SH-SY5Y (cell line): ENCODE data around the gene DOK6.

Experiments
- GATA2 ChIP-seq: IDR thresholded peaks from 2 replicates; pipeline ENCODE4 v1.6.1; 2011; ENCODE audit warnings: mild to moderate bottlenecking, low read depth, low read length
- GATA3 ChIP-seq: IDR thresholded peaks from 2 replicates; pipeline ENCODE4 v1.6.1; 2011; ENCODE audit warnings: low read depth, mild to moderate bottlenecking, low read length, moderate library complexity

The DOK6 gene

DNA sequence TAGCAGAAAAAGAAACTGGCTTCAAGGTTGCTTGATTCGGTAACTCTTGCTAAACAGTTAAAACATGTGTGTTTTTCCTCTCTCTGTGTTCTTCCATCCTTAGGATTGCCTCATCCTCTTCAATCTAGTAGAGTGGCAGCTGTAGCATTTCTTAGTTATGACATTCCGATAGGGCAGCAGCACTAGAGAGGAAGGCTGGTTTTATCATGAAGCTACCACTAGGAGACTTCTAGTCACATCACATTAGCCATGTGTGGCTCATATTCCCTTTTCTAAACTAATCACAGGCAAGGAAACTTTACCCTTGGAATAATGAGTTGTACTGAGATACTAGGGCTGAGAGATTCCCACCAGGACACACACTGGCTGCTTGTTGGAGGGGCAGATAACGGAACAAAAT lies 187.6 kb downstream of the DOK6 start:
- TF ChIP-seq GATA3: no peak

DNA sequence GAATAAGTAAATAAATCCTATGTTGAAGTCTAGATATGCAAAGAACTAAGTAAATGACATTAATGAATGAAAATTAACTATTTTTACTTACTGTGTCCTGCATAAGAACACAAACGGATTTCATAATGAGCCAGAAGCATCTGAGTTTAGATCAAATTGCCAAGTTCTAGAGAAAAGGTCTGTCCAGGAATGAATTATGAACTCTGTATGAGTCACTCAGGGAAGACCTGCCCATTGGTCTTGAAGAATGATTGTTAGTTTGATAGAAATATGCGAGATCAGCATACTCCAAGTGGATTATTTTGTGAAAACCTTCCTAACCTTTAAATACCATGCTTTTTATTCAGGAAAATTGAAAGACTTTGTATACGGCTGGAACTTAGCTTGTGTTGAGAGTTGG lies 189.5 kb downstream of the DOK6 start:
- TF ChIP-seq GATA2 (no peak), GATA3 (no peak)

DNA sequence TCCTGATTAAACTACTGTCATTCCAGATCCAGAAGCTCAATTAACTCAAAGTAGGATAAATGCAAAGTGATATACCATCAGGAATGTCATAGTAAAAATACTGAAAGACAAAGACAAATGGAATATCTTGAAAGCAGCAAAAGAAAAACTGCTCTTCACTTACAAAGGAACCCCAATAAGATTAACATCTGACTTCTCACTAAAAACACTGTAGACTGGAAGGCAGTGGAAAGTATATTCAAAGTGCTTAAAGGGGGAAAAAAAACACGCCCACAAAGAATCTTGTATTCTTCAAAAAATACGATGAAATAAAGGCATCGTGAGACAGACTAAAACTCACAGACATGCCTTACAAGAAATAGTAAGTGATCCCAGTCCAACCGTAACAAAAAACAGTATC lies 195.7 kb downstream of the DOK6 start:
- TF ChIP-seq GATA2 (no peak), GATA3 (no peak)

DNA sequence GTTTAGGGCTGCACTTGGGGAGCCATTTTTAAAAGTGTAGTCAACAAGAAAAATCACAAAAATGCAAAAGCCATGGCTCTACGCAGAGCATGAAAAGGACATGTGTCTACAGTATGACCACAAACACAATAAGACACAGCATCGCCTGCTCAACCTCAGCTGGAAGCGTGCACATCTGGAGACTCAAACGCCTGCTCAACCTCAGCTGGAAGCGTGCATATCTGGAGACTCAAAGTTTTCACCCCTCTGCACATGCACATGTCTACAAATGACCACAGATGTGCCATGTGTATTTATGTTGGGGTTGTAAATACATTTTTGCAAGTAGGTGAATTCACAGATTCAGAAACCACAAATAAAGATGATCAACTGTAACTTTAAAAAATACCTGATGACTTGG lies 196.9 kb downstream of the DOK6 start:
- TF ChIP-seq GATA3 (no peak), GATA2 (no peak)

DNA sequence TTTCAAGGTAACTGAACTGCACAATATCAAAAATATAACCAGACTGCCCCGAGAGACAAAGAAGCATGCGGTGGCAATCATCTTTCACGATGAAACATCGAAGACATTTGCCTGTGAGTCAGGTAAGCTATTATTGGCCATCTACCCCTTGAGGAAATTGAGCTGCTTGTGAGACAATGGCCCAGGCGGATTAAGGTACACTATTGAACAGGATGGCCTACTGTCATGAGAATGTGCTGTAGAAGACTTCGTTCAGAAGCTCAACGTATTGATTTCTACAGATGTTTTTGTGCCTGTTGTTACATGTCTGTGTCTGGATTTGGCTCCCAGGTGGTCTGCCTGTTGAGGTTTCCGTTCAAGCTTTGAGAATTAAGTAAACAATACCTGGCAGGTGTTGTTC lies 198.7 kb downstream of the DOK6 start:
- TF ChIP-seq GATA3: no peak
- TF ChIP-seq GATA2: no peak

DNA sequence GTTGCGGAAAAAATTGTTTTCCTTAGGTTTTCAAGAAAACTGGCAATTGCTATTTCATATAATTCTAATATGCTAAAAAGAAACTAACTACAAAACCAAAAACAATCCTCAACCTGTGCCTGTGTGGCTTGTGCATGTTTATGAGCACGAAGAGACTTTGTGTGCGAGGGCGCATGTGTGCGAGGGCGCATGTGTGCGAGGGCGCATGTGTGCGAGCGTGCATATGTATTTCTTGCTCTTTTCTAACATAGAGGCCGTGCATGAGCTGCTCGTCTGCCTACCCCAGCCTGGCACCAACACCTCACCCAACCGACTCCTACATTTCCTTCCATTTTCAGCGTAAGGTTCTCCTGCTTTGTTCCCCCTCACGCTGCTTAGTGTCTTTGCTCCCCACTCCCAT lies 211.6 kb downstream of the DOK6 start:
- TF ChIP-seq GATA2 (no peak), GATA3 (no peak)

DNA sequence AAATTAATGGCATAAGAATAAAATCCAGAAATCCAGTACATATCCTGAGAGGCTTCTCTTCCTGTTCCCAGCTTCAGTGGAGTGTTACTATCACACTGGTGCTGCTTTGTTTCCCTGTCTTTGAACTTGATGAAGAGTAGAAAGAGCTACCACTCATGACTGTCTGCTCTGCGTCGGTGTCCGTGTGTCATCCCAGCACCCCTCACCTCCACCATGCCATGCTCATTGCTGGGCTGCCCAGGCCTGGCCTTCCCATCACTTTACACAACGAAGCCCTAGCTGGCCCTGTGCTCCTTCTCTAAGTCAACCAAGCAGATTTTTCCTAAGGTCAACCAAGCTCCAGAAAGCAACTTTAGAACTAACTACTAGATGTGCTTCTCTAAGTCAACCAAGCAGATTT lies 215.4 kb downstream of the DOK6 start:
- no peak for TF ChIP-seq GATA2
- TF ChIP-seq GATA3: no peak

DNA sequence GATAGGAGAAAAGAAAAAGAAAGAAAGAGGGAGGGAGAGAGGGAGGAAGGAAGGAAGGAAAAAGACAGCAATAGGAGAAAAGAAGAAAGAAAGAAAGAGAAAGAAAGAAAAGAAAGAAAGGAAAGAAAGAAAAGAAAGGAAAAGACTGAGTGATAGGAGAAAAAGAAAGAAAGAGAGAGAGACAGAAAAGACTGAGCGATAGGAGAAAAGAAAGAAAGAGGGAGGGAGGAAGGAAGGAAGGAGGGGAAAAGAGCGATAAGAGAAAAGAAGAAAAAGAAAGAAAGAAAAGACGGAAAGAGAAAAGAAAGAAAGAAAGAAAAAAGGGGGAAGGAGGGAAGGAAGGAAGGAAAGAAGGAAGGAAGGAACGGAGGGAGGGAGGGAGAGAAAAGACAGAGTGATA lies 216.7 kb downstream of the DOK6 start:
- TF ChIP-seq GATA3 (no peak), GATA2 (no peak)

DNA sequence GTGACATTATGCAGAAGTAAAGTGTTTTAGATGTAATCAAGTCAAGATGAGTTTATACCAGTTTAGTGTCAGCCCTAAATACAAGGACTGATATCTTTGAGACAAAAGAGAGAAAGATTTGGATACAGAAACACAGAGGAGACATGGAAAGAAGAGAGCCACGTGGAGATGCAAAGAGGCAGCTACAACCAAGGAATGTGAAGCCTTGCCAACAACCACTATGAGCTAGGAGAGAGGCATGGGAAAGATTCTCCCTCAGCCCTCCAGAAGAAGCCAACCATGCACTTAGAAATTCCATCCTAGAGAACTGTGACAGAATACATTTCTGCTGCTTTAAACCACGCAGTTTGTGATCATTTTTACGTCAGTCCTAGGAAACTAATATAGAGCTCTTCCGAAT lies 217.2 kb downstream of the DOK6 start:
- TF ChIP-seq GATA3 (no peak), GATA2 (no peak)

DNA sequence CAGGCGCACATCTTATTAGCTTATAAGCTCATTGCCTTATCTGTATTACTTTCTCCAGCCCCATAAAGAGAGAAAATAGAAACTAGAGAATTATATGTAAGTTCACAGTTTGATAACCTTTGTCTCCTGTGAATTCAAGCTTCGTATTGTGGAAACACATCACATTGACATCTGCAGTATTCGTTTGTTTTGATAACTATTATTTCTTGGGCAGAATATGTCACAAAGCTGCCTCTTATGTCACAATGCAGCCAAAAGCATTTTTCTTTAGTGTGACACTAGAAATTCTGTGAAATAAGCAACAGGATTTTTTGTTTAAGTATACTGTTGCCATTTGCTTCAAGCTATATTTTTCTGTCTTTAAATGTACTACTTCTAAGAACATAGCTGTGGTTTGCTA lies 221.5 kb downstream of the DOK6 start:
- TF ChIP-seq GATA3 (no peak), GATA2 (no peak)

DNA sequence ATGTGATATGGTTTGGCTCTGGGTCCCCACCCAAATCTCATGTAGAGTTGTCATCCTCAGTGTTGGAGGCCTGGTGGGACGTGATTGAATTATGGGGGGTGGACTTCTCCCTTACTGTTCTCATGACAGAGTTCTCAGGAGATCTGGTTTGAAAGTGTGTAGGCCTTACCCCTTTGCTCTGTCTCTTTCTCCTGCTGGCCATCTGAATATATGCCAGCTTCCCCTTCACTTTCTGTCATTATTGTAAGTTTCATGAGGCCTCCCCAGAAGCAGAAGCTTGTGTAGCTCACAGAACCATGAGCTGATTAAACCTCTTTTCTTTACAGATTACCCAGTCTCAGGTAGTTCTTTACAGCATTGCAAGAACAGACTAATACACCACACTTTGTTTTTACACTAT lies 222.3 kb downstream of the DOK6 start:
- TF ChIP-seq GATA3: no peak
- TF ChIP-seq GATA2: no peak

DNA sequence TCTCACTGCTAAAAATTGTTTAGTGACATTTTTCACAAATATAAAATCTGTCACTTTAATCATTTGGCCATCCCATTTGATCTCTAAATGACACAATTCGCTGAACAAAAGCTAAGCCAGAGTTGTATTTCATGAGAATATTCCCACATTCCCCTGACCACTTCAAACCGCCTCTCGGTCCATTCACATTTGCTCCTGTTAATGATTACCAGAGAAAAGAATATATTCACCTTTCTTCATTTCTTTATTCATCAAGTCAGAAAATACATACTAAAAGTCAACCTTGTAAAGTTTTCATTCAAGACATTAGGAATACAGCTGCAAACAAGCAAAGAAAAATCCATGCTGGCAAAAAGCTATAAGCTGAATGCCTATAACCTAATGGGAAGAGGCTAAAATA lies 225.5 kb downstream of the DOK6 start:
- TF ChIP-seq GATA2: no peak
- no peak for TF ChIP-seq GATA3

DNA sequence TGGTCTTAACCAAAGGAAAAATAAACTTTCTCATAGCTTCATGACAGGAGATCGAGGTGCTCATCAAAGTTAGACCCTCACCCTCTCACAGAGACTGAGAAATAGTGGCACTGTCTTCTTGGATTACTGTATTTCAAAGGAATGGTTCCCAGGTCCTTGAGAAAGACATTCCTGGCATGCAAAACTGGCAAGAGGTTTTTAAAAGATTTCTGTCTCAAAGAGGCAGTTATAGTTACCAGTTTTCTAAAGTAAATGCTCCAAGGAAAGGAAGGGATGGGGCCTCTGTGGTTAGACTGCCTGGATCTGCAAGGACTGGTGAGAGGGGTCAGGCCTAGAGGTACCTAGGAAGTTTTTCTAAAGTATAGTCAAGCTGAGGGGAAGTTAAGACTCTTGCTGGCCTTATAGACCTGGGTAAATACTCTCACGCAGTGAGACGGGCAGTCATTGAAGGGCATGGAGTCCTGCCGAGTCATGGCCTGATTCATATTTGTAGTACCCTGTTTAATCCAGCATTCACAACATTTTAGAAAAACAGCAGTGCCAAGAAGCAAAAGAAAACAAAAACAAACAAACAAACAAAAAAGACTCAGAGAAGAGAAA lies 226.1 kb downstream of the DOK6 start:
- no peak for TF ChIP-seq GATA3
- TF ChIP-seq GATA2: no peak

DNA sequence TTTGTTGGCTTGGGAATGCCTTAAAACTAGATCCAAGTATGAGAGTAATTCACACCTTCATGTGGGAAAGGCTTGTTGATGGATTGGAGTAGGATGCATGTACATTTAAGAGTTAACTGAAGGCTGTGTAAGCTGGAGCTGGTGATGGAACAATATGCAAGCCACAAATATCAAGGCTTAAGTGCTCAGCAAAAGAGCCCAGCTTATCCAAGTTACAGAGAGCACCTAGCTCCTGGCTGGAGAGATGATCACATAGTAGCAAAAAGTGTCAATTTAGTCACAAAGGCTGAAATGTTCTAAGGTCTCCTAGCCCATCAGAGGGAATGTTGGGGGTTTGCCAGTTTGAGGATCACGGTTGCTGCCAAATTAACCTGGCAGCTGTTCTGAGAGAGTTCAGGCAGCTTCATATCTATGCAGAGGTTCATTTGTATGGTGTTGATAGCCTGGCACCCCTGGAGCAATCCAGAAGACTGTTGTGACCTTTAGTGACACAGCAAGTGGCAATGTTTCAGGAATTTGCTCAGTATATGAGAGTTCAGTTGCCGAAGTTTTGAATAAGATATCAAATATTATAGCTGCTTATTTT lies 228.2 kb downstream of the DOK6 start:
- TF ChIP-seq GATA2: no peak
- TF ChIP-seq GATA3: no peak

DNA sequence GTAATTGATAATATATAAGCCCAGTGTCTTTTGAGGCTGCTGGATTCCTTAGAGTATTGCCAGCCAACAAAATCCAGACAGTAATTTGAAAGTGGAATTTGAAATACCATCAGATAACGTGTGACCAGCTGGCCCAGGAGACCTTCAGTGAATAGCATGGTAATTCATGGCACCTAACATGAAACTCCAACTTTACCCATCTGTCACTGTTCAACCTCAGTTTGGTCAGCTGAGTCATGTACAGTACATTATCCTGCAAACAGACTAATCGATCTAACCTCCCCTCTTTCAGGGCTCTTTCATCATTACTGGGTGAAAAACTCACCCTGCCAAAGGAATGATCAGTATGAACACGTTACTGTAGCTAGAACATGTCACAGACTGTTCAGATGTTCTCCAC lies 230.6 kb downstream of the DOK6 start:
- TF ChIP-seq GATA3 (no peak), GATA2 (no peak)

DNA sequence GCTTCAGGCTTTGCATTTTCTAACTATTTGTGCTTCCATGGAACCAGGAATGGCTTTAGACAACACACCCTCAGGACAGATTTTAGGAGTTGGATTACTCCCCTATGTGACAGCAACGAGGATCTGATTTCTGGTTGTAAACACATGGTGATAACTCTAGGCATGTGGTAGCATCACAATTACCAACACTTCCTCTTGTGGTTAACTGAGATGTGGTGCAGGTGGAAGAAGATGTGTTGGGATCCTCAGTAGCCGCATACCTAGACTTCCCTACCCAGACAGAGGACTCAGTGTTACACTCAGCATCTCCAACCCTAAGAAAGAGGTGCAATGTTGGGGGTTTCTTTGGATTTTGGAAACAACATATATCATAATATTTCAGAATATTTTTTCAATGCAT lies 234.8 kb downstream of the DOK6 start:
- no peak for TF ChIP-seq GATA2
